ENCODE results near the gene DNAH5.

Gene DNAH5

DNA sequence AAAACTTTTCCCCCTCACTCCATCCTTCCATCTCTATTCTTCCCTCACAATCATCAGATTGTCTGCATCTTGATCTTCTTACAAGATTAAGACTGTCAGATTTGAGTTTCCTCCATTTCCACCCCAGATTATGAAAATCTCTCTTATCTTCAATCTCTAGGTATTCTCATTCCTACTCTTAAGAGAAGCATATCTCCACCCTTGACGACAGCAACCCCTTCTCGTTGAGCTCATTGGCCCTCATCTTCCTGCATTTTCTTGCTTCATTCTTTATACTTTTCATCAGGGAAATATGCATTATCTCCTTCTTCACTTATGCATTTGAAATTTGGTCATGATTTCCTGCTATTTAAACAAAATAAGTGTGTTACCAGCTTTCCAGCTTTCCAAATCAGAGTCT lies 301.3 kb downstream of the DNAH5 start:
- H3K36me3 Mint-ChIP-seq (ENCODE audit: low read depth): no peaks in the 10 kb centered on the region
- TF ChIP-seq, protein P1, sequence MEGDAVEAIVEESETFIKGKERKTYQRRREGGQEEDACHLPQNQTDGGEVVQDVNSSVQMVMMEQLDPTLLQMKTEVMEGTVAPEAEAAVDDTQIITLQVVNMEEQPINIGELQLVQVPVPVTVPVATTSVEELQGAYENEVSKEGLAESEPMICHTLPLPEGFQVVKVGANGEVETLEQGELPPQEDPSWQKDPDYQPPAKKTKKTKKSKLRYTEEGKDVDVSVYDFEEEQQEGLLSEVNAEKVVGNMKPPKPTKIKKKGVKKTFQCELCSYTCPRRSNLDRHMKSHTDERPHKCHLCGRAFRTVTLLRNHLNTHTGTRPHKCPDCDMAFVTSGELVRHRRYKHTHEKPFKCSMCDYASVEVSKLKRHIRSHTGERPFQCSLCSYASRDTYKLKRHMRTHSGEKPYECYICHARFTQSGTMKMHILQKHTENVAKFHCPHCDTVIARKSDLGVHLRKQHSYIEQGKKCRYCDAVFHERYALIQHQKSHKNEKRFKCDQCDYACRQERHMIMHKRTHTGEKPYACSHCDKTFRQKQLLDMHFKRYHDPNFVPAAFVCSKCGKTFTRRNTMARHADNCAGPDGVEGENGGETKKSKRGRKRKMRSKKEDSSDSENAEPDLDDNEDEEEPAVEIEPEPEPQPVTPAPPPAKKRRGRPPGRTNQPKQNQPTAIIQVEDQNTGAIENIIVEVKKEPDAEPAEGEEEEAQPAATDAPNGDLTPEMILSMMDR (IDR thresholded peaks at IDR 0.05): no peak
- DNase-seq: no peak
- no peaks in the 10 kb centered on the region for H3K9me3 Mint-ChIP-seq
- H3K4me1 Mint-ChIP-seq: no peaks in the 10 kb centered on the region
- H3K27ac Mint-ChIP-seq: no peak overlapping the region
- peaks cover 6% of the 10 kb centered on the region for H3K27me3 Mint-ChIP-seq (ENCODE audit: low read depth, poor library complexity)
- H3K4me3 Mint-ChIP-seq: no peak overlapping the region
